Pulmonary artery endothelial cell (primary cell): ENCODE measurements around the gene LCE3B. TPM values are rescaled to one million over a fixed set of nuclear protein-coding genes. Genes with fewer than 3 reads are reported as not detected.
"Not testable (repeated sequence)": the region's sequence is repeated elsewhere in the genome, so short reads cannot be mapped to it uniquely, and the experiment has no call there.

Experiments used
- DNase-seq: peaks from one replicate; pipeline ENCODE4 v3.0.0-alpha.2; 2011; ENCODE audit warnings: low read depth, low spot score
- total RNA-seq: library from RNA; depleted of rRNA; stranded (reverse); fragments of >200 nt; gene quantifications from 2 replicates; pipeline ENCODE4 v1.2.3, GENCODE V29; 2014

The LCE3B gene, protein sequence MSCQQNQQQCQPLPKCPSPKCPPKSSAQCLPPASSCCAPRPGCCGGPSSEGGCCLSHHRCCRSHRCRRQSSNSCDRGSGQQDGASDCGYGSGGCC
- total RNA-seq: not detected in 2 replicates

DNA sequence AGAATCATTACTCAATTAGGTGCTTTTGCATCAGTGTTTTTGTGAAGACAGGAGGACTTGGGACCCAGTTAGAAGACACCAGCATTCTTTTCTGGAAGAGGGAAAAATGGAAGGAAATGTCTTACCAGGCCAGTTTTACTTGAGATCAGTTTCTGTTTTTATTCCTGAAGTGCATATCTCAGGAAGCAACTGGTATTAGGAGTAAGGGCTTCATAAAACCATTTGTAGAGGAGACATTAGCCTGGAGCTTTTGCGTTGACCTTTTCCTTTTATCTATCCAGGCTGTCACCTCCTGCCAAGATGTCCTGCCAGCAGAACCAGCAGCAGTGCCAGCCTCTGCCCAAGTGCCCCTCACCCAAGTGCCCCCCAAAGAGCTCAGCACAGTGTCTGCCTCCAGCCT is at the start of gene LCE3B:
Gene LCE3B, plus strand, starts transcription at position 301 of the 400 bp plus-strand sequence. Its CDS starts 0 bp downstream, at position 301.
- no peak for DNase-seq

DNA sequence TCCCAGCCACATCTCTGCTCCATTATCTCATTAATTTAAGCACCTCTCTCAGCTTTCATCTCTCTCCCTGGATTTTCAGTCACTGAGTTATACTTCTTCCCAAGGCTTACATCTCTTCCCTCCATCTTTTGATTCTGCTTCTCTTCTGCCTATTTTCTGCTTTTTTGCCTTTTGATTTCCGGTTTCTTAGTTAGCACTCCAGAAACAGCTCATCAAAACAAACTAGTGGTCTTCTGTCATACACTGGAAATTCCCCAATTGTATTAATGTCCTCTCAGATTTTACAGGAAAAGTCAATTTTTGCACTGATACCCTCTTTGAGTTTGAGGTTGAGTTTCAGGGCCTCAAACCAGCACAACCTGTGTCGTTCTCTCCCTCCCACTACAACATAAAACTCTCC is 48.5 kb upstream of the LCE3B start:
- DNase-seq: no peak

DNA sequence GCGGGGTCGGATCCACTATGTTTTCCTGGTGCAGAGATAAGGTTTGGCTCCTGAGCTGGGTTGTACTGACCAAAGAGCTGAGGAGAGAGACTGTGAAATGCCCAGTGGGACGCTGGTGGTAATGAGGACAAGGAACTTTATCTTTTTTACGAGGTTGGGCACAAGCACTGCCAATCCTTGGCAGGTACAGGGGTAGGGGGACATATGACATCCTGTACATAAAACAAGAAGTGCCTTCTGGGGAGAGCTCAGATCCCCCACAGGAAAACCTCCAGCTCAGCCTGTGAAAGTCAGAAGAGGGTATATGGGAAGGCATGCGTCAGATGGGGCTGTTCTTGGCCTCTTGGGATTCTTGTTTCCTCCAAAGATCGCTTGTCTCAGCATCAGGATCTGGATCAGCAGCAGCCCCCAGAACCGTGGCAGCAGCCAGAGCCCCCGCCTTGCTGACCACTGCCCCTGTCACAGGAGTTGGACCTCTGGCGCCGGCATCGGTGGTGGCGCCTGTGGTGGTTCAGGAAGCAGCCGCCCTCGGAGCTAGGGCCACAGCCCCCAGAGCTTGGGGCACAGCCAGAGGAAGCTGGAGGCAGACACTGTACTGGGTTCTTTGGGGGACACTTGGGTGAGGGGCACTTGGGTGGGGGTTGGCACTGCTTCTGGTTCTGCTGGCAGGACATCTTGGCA is 47.9 kb upstream of the LCE3B start:
- no peak for DNase-seq

DNA sequence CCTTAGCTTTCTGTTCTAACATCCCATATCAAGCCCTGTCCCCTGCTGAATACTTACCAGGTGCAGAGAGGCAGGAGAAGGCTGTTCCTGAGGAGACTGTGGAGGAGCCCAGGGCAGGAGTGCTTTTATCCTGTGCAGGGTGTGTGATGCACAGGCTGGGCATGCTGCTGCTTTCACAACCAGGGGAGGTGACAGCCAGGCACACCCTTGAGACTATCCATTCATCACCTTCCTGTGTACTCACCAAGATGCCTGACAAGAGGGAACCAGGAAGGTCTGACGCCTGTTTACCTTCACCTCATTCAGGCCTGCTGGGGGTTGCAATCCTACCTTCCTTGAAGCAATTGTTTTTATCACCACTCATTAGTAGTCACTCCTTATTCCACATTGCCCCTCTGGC is 46.9 kb upstream of the LCE3B start, which contains the start of gene LCE3E:
Gene LCE3E, minus strand, starts transcription at position 100 of the 400 bp plus-strand sequence. CDS start 572 bp downstream, outside the sequence.
- no peak for DNase-seq

DNA sequence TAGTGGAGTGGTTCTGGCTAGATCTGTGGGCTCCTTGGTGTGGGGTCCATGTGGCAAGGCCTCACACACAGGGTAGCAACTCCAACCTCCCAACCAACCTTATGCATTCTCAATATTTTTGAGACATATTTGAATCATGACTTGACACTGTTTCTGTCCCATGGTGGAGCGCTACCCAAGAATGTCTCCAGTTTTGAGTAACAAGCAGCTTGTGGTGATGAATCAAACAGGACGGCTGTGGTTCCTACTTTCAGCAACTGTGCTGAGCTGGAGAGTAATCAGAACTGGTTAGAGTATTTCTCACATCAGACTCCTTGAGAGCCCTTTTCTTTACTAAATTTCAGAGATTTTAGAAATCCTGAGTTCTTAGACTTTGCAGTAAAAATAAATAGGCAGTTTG is 36.4 kb upstream of the LCE3B start:
- DNase-seq: no peak

DNA sequence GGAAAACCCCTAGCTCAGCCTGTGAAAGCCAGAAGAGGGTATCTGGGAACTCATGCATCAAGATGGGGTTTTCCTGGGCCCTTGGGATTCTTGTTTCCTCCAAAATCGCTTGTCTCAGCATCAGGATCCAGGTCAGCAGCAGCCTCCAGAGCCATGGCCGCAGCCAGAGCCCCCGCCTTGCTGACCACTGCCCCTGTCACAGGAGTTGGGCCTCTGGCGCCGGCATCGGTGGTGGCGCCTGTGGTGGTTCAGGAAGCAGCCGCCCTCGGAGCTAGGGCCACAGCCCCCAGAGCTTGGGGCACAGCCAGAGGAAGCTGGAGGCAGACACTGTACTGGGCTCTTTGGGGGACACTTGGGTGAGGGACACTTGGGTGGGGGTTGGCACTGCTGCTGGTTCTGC is 34.1 kb upstream of the LCE3B start:
- DNase-seq: not testable (repeated sequence)

DNA sequence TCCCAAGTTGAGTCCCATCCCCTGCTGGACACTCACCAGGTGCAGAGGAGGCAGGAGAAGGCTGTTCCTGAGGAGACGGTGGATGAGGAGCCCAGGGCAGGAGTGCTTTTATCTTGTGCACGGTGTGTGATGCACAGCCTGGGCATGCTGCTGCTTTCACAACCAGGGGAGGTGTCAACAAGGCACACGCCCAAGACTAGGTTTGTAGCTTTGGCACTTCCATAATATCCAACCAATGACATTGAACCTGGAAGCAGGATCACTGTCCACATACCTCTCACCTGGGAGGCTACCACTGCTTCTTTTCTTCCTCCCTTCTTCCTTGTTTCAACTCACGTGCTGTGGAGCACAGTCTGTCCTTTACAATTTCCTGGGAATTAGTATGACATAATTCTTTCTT is 33.2 kb upstream of the LCE3B start, which contains the start of gene LCE3D:
Gene LCE3D, minus strand, starts transcription at position 84 of the 400 bp plus-strand sequence. CDS start 580 bp downstream, outside the sequence.
- no peak for DNase-seq

DNA sequence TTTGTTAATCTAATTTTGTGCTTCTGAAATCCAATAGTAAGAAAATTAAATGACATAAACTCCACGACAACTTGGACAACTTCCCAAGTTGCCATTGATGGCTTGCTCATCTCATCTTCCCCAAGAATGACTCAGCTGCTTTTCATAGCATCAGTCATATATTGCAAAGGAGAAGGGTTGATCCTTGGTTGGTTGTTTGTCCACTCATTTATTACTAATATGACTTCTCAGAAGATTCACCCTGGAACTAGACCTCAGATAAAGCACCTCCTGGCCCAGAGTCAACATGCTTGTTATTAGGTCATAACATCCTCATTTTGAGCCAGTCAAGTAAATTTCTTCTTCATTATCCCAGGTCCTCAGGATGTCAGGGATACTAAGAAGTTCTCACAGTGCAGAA is 31.0 kb upstream of the LCE3B start:
- no peak for DNase-seq

DNA sequence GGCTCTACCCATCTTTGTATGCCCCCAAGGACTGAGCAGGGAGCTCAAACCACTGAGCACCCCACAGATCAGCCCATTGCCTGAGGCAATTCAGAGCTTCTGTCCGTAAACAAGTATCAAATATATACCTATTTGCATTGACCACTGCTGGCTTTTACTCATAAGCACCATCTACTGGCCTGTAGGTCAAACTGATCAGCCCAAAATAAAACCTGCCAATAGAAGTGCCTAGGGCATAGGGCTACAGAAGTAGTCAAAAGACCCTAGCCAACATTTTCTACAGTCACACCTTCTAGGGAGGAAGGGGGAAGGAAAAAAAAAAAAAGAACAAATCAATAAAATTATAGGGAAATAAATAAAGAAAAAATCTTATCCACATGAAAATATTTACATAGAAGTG is 28.0 kb upstream of the LCE3B start:
- no peak for DNase-seq

DNA sequence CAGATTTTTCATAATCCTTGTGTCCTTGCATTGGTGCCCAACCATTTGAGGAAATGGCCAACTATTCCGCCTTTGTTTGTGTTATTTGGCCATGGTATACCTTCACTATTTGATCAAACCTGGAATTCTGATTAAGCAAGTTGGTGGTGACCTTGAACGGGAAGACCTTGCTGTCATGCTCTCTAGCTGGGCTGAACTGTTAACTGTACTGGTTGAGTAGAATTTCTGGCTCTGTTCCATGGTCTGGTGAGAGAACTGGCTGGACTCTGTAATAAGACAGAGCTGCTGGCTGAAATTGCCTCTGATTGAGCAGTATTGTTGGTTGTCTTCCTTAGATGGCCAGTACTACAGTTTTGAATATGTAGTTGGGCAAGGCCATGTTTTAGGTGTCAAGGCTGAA is 16.6 kb upstream of the LCE3B start:
- DNase-seq: no peak

DNA sequence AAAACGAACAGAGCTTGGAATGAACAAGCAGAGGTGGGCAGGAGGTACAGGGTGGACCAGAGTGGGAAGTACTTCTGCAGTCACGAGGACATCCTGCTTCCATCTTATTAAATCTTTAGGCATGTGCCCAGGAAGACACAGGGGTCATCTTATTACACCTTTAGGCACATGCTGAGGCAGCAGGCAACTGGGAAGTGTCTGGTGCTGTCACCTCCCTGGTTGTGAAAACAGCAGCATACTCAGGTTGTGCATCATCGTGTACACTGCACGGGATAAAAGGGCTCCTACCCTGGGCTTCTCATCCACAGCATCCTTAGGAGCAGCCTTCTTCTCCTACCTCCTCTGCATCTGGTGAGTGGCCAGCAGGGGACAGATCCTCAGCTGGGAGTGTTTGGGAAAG is 13.7 kb upstream of the LCE3B start, which contains the start of gene LCE3C:
Gene LCE3C, plus strand, starts transcription at position 301 of the 400 bp plus-strand sequence. CDS start 498 bp downstream, outside the sequence.
- DNase-seq: no peak

DNA sequence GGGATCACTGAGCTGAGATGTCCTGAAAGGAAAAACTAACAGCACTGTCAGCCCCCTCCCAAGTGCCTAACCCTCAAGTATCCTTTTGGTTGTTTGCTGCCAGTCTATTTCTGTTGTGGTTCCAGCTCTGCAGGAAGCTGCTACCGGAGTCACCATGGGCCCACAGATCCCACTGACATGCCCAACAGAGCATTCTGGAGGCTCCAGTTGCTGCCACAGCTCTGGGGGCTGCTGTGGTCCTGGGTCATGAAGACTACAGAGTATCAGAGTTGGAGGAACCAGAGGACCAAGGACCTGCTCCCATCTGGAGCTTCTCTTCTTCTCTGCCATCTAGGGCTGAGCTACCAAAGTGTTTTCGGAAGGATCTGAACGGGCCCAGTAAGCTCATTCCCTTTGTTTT is 8.4 kb downstream of the LCE3B start:
- no peak for DNase-seq

DNA sequence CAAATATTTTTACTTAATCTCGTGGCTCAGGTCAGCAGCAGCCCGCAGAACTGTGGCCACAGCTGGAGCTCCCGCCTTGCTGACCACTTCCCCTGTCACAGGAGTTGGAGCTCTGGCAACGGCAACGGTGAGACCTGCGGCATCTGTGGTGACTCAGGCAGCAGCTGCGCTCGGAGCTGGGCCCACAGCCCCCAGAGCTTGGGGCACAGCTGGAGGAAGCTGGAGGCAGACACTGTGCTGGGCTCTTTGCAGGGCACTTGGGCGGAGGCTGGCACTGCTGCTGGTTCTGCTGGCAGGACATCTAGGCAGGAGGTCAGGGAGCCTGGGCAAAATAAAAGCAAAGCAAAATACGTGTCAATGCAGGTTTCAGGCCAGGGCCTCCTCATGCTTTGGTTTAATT is 9.2 kb downstream of the LCE3B start, which contains the start of gene LCE3A:
Gene LCE3A, minus strand, starts transcription at position 301 of the 400 bp plus-strand sequence. Its CDS starts 0 bp downstream, at position 301.
- no peak for DNase-seq

DNA sequence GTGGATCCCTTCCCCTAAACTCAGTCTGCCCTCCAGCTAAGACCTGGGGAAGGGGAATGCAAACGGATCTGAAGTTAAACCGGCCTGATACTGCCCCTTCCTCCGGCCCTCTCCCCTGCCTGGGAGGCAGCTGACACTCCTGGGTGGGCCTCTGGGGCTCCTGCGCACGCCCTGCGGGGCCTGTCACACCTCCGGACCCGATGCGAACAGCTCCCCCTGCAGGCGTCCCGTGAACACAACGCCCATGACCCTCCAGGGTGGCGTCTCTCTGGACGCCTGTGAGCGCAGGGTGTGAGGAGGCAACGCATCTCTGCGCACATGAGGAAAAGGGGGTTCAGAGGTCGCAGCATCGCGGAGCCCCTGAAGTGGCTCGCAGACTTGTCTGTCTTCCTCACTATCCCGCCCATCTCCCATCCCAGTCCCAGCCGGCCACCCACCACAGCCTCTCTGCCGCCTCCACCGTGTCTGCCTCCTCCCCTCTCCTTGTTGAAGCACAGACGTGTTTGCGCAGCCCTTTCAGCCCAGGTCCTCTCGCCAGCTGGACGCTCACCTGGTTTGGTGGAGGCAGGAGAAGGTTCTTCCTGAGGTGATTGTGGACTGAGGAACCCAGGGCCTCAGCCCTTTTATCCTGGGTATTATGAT is 9.7 kb downstream of the LCE3B start:
- no peak for DNase-seq

DNA sequence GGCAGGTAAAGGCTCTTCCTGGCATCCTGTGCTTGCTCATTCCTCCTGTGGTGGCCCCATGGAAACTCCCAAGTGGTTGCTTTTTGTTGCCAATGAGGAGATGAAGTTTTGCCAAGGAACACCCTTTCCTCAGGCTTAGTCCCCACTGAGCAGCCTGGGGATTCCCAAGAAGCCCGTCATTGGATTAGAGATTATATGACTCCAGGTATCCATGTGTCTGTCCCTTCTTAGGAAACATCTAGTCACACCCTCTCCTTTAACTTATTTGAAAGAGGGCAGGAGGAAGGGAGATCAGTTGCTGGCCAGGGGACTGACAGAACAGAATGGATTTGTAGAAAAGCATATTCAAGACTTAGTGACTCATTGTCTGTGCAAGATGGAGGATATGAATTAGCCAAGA is 13.1 kb downstream of the LCE3B start:
- DNase-seq: no peak

DNA sequence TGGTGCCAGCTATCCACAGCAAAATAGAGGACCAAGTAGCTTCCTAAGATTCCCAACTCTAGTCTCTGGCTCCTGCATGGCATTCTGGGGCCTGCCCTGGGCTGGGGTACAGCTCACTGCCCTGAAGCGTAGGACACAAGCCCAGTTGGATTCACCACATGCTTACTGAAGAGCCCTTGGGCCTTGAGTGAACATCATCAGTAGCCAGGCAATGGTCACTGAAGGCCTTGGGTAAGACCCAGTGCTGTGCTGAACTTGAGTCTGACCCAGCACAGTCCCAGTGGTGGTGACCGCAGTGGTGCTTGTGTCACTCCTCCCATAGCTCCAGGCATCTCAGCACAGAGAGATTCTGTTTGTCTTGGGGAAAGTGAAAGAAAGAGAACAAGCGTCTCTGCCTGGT is 17.0 kb downstream of the LCE3B start:
- DNase-seq: no peak

DNA sequence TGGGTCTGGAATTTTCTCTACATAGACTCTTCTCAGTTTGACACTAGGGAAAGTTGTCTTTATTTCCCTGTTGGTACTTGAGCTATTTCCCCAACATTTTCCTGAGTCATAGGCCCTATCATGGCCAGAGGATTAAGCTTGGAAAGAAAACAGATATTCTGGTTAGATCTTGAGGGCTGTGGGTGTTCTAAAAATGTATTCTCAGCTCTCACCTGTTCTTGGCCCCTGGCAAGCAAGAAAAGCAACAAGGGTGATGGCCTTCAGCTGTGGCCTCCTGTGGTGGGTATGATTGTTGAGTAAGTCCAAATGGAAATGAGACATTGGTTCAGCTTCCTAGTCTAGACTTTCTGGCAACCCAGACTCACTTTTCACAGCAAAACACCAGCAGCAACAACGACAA is 26.7 kb downstream of the LCE3B start:
- DNase-seq: no peak

DNA sequence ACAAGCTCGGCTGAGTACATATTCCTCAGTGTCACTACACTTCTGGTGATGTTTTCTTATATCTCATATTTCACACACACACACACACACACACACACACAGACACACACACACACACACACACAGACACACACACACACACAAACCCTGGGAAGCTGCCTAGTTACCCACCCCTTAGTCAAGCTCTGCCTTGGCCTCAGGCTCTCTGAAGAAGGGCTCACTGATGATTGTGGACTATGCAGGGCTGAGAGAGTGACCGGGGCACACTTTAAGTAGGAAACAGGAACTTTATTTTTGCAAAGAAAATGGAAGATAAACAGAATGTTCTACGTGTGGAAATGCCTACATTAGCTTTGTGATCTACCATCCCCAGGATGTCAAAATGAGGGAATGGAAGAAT is 30.3 kb downstream of the LCE3B start:
- no peak for DNase-seq

DNA sequence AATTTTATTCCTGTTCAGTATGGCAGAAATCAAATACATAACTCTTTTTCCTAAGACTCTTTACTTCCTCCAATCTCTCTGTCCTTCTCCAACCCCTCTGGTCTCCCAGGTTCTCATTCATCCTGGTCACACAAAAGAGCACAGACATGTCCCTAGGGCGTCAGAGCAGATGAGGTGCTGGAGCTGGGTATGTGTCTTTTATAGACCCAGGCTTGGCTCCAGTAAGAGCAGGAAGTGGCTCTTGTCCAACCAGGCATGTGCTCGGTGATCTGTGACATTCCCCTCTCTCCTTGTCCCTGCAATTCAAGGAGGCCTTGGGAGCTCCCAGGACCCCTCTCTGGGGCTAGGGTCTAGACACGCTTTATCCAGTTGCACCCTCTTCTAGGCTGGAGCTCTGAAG is 31.5 kb downstream of the LCE3B start:
- DNase-seq: no peak

DNA sequence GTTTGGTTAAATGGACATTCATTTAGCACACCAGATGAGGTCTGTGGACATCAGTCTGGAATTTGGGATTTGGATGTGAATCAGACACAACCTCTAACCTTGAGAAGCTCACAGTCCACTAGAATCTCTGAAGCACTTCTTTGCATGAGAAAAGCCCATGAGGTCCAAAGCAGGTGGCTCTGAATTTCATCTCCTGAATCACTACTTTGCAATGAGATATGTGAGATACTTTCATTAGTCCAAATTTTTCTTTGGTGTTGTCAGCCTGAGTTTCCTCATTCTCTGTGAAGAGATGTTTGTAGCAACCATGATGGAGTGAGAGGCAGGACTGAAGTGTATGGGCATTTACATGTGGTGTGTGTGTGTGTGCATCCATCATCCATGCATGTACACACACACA is 33.0 kb downstream of the LCE3B start:
- DNase-seq: no peak

DNA sequence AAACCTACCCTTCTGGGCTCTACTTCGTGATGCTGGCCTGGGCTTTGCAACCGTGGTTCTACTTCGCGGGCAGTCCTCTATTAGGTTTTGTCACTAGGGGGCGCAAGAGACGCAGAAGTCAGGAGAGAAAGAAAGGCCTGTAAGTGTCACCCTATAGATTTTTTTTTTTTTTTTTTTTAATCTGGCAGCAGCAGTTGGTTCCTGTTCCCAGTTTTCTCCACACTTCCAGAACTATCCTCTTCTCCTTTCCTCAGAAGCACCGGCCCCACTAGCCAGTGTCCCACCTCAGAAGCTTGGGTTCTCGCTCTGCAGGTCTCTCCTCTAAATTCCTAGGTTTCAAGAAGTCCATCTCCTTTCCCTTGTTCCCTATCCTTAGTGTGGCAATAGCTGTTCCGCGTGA is 40.5 kb downstream of the LCE3B start:
- peak; percentile 1 for DNase-seq

DNA sequence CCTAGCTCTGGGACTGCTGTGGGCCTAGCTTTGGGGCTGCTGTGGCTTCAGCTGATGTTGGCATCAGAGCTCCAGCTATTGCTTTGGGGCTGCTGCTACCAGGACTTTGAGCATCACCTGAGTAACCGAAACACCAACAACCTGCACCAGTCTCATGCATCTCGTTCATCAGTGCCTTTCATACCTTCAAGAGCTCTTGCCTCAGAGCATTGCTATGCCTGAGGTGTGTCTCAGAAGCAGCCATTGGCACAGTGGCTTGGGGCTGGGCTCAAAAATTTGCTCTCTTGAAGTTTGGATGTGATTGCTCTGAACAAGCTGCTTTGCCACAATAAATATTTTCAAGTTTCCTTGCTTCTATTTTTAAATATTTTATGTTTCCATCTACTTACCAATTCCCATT is 42.8 kb downstream of the LCE3B start:
- DNase-seq: no peak

DNA sequence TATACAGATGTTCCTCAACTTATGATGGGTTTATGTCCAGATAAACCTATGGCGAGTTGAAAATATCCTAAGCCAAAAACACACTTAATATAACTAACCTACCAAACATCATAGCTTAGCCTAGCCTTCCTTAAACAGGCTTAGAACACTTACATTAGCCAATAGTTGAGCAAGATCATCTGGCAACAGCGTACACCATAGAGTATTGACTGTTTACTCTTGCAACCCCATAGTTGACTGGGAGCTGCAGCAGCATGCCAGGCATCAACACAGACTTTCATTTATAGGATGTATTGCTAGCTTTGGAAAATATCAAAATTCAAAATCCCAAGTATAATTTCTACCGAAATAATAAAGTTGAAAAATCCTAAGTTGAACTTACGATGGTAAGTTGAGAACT is 44.1 kb downstream of the LCE3B start:
- DNase-seq: no peak
